DMS 273 (cell line): Measurements from ENCODE around the gene C1R.
A peak's percentile ranks its signal among the peaks of the same experiment; 100 is the strongest.
"Not testable (repeated sequence)": the region's sequence is repeated elsewhere in the genome, so short reads cannot be mapped to it uniquely, and the experiment has no call there.

Experiments
- DNase-seq: peaks from one replicate; lab custom pipeline; 2025; ENCODE audit not compliant: unreplicated experiment; lab: John Stamatoyannopoulos, UW

The C1R gene

GRCh38 chr12:7121324-7121723 lies 29.1 kb upstream of the C1R start:
- no peak for DNase-seq

GRCh38 chr12:7120166-7120565 lies 27.9 kb upstream of the C1R start:
- DNase-seq = no peak

GRCh38 chr12:7118881-7119280 lies 26.6 kb upstream of the C1R start:
- no peak for DNase-seq

GRCh38 chr12:7117670-7118069 lies 25.4 kb upstream of the C1R start:
- no peak for DNase-seq

GRCh38 chr12:7116916-7117315 lies 24.7 kb upstream of the C1R start:
- no peak for DNase-seq

- no peak for DNase-seq
Measured at GRCh38 chr12:7116196-7116595, 24.0 kb upstream of the C1R start.

- no peak for DNase-seq
Measured at GRCh38 chr12:7114851-7115250, 22.6 kb upstream of the C1R start.

GRCh38 chr12:7114008-7114407 lies 21.8 kb upstream of the C1R start:
- no peak for DNase-seq

GRCh38 chr12:7113389-7113871 lies 21.2 kb upstream of the C1R start:
- peak; percentile 46 for DNase-seq

GRCh38 chr12:7112041-7112440 lies 19.8 kb upstream of the C1R start:
- no peak for DNase-seq

GRCh38 chr12:7110661-7111060 lies 18.4 kb upstream of the C1R start:
- no peak for DNase-seq

- DNase-seq = no peak
Measured at GRCh38 chr12:7109572-7109920, 17.3 kb upstream of the C1R start.

- peak; percentile 84 for DNase-seq
Measured at GRCh38 chr12:7108796-7109571, 16.7 kb upstream of the C1R start, which contains the start of gene C1RL. C1RL (minus strand) TSS chr12:7109214; CDS start chr12:7109180, 34 bp downstream.

- peak; percentile 10 for DNase-seq
Measured at GRCh38 chr12:7108003-7108795, 16.0 kb upstream of the C1R start.

GRCh38 chr12:7107636-7108002 lies 15.4 kb upstream of the C1R start:
- DNase-seq = no peak

- DNase-seq = not testable (repeated sequence)
Measured at GRCh38 chr12:7107181-7107580, 14.9 kb upstream of the C1R start.

- no peak for DNase-seq
Measured at GRCh38 chr12:7106082-7106481, 13.8 kb upstream of the C1R start.

GRCh38 chr12:7103837-7104584 lies 11.8 kb upstream of the C1R start:
- DNase-seq = no peak

- DNase-seq = no peak
Measured at GRCh38 chr12:7102582-7102981, 10.3 kb upstream of the C1R start.

- no peak for DNase-seq
Measured at GRCh38 chr12:7101694-7102131, 9.5 kb upstream of the C1R start.

GRCh38 chr12:7101047-7101693 lies 8.9 kb upstream of the C1R start:
- DNase-seq = no peak
